HPDE6-E6E7 (cell line): ENCODE results near the gene NEUROD4.

Experiments
- DNase-seq: peaks from one replicate; pipeline ENCODE4 v3.0.0; 2011; ENCODE audit warnings: missing footprints; ENCODE audit errors: extremely low spot score

Gene NEUROD4

GRCh38 chr12:54998958-54999510 lies 20.7 kb upstream of the NEUROD4 start:
- no peak for DNase-seq

- no peak for DNase-seq
Measured at GRCh38 chr12:55001198-55001868, 18.4 kb upstream of the NEUROD4 start.

GRCh38 chr12:55002355-55002754 lies 17.4 kb upstream of the NEUROD4 start:
- DNase-seq = no peak

DNA sequence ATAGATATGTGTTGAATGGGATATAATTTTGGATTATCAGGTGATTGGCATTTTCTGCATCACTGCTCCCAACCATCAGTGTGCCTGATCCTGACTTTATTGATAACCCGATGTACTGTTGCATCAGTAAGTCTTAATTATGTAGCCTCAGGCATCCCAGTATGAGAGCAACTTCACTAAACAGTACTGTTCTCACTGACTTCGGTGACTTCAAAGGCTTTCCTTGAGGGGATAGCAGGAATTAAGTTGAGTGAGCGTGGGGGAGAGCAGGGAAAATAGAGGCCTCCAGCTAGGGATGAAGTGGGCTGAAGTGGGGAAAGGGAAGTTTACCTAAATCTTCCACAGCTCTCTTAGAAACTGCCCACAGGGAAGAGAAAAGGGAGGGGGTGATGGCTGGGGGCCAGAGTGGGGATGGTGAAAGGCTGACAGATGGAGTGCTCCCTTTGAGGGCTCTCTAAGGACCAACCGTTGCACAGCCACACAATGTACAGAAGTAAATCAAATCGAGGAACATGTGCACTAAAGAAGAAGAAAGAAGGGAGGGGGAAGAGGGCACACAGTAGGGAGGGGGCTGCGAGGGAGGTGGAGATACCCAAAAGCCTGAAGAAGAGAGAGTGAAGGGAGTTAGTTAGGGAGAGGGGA lies 10.7 kb upstream of the NEUROD4 start:
- no peak for DNase-seq

GRCh38 chr12:55017416-55017925 lies 2.3 kb upstream of the NEUROD4 start:
- DNase-seq = no peak

GRCh38 chr12:55024575-55024974 lies 4.8 kb downstream of the NEUROD4 start:
- DNase-seq = no peak

DNA sequence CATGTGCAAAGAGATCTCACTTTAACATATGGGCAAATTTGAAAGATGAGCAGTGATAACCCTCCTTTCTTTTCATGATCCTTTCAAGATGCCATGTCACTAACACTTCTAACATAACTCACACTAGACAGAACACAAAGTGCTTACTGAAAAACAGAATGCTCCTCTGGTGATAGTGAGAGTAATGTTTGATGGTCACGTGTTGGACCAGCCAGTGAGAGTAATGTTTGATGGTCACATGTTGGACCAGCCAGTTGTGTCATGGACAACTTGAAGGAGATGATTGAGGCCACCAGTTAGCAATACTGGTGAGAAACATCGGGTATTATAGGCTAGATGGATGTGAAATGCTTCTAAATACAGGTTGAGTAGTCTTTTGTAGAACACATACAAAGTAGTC lies 5.7 kb downstream of the NEUROD4 start:
- no peak for DNase-seq

GRCh38 chr12:55034218-55034617 lies 14.4 kb downstream of the NEUROD4 start:
- no peak for DNase-seq

DNA sequence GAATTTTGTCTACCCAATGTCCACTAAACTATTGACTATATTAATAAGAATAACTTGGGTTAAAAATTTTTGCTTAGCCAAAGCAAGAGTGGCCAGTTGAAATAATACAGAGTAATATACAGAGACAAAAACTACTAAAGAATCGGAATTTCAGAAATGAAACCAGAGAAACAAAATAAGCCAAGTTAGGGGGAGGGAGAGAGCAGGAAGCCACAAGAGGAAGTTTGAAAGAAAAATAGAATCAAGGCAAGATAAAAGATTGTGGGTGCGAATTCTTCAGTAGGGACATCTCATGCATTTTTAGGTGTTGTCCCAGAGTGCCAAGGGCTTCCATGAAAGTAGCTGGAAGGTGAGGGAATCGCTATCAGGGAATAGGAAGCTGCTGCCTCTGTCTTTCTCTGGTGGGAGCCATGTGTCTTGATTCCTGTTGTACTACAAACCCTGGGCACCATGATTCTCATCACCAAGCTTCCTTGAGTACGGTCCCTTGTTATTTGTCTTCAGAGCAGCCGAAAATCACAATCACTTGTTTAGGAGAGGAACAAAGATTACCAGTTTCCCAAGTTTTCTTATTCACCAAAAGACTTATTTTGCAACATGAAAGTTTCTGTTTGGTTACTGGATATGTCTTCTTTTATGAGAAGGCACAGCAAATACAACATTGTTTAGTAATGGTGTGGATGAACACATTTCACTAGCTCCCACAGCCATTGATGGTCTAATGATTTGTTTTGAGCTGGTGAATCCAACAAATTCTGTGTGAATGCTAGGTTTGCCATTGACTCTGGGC lies 16.7 kb downstream of the NEUROD4 start:
- no peak for DNase-seq

DNA sequence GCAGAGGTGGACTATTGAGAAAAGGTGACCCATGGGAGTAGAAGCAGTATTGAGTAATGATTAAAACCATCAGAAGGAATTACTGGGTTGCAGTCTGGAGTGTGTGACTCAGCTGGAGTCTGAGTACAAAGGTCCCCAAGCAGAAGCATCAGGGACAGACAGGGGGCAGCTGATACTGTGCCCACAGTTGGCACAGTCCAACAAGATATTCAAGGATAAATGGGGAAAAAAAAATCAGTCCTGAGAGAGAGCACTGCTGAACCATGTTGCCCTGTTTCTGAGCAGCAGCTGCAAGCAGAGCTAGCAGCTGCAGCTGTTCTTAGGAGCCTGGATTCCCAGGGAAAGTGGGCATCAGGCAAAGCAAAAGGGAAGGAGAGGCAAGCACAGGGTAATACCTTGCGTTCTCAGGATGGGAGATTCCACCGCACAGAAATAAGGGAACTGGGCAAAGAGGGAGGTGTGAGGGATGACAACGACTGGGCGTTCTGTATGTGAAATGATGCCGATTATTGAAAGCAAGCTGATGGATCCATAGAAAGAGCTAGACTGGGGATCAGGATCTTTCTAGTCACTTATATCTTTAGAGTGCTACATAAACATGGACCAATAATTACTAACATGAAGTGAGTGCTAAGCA lies 17.7 kb downstream of the NEUROD4 start:
- no peak for DNase-seq

GRCh38 chr12:55039395-55040354 lies 19.9 kb downstream of the NEUROD4 start:
- DNase-seq = no peak

- DNase-seq = no peak
Measured at GRCh38 chr12:55041345-55042055, 21.7 kb downstream of the NEUROD4 start.

- no peak for DNase-seq
Measured at GRCh38 chr12:55043542-55043941, 23.8 kb downstream of the NEUROD4 start.

DNA sequence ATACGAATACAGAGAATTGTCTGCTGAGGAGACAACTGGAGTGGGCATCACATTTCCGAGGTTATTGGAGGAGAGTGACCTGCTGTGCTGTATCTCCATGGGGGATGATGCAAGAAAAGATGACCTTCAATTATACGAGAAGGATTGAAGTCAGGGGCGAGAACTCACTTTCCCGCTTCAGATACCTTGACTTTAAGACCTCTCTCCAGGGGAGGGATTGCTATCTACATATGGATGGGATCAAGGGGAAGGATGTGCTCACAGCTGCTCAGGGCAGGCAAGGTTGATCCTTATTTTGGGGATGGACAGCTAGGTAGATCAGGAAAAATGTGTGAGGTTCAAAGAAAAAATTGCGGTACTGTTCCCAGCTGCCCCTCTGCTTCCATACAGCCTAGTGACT lies 24.4 kb downstream of the NEUROD4 start:
- DNase-seq = no peak

- no peak for DNase-seq
Measured at GRCh38 chr12:55049676-55050075, 29.9 kb downstream of the NEUROD4 start.

DNA sequence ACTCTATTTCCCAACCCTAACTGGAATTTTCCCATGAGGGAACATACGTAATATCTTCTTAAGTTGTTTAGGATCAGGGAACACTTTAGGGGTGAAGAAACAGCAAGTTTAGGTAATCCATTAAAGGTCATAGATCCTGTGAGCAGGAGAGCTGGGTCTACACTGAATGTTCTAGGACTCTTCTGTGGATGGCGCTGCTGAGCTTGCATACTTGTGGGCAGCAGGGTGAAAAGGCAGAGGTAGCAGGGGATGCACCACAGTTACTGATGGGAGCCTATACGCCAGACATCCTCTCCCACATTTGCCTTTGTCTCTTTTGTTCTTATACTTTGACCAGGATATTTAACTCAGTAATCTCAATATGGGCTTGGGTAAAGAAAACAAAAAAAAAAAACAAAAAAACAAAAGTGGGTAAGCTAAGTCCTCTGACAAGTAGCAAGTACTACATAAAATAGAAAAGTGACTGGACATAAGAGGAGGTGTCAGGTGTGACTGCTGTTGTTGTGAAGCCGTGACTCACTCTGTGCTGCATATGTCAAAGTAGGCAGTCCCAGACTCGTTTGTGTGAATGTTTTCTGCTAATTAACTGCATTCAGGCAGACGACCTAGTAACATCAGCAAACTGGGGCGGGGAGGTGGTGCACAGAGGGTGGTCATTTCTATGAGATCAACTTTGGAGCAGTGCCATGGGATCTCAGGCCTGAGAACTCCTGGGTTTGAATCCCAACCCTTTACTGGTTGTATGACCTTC lies 31.6 kb downstream of the NEUROD4 start:
- no peak for DNase-seq

DNA sequence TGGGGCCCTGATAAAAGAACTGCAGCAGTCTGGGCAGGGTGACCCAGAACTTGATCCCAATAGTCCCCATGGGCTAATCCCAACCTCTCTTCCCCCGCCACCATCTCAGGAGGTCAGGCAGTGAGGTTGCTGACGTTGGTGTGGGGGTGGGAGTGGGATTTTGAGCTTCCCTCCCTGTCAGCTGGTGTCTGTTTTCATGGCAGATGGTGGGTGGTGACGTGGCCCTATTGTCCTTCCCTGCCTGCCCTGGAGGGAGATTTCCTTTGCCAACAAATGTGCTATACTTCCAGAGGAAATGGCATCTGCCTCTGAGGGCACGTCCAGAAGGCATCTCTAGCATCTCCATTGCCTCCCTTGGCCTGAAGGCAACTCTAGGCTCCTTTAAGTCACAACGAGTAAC lies 37.7 kb downstream of the NEUROD4 start:
- DNase-seq = no peak

- DNase-seq = no peak
Measured at GRCh38 chr12:55058082-55058481, 38.3 kb downstream of the NEUROD4 start.

- DNase-seq = no peak
Measured at GRCh38 chr12:55058776-55059175, 39.0 kb downstream of the NEUROD4 start.
